ENCODE results near the gene DNAH10.

The DNAH10 gene

GRCh38 chr12:123845881-123846280 is 83.8 kb downstream of the DNAH10 start:
- DNase-seq = no peak

GRCh38 chr12:123846340-123846739 is 84.2 kb downstream of the DNAH10 start:
- DNase-seq = no peak

- no peak for DNase-seq
Measured at GRCh38 chr12:123847019-123847418, 84.9 kb downstream of the DNAH10 start.

GRCh38 chr12:123847876-123848275 is 85.8 kb downstream of the DNAH10 start:
- DNase-seq = no peak

GRCh38 chr12:123849517-123849916 is 87.4 kb downstream of the DNAH10 start:
- no peak for DNase-seq

- no peak for DNase-seq
Measured at GRCh38 chr12:123850246-123851134, 88.4 kb downstream of the DNAH10 start.

- no peak for DNase-seq
Measured at GRCh38 chr12:123853396-123854070, 91.4 kb downstream of the DNAH10 start.

GRCh38 chr12:123854232-123854631 is 92.1 kb downstream of the DNAH10 start:
- no peak for DNase-seq

- DNase-seq = peak in 1 of 2 experiments; percentile 4
Measured at GRCh38 chr12:123854918-123855317, 92.8 kb downstream of the DNAH10 start.

- DNase-seq = no peak
Measured at GRCh38 chr12:123856681-123857080, 94.6 kb downstream of the DNAH10 start.

- DNase-seq = no peak
Measured at GRCh38 chr12:123858176-123858575, 96.1 kb downstream of the DNAH10 start.

GRCh38 chr12:123859035-123859434 is 96.9 kb downstream of the DNAH10 start:
- DNase-seq = no peak

- no peak for DNase-seq
Measured at GRCh38 chr12:123860377-123860776, 98.3 kb downstream of the DNAH10 start.

GRCh38 chr12:123861392-123861791 is 99.3 kb downstream of the DNAH10 start:
- DNase-seq = no peak

GRCh38 chr12:123867141-123867540 is 105.0 kb downstream of the DNAH10 start:
- DNase-seq = no peak

- no peak for DNase-seq
Measured at GRCh38 chr12:123868791-123869190, 106.7 kb downstream of the DNAH10 start.

- no peak for DNase-seq
Measured at GRCh38 chr12:123873793-123874192, 111.7 kb downstream of the DNAH10 start.

- no peak for DNase-seq
Measured at GRCh38 chr12:123877968-123878367, 115.9 kb downstream of the DNAH10 start.

GRCh38 chr12:123879101-123879500 is 117.0 kb downstream of the DNAH10 start:
- no peak for DNase-seq

GRCh38 chr12:123879691-123880090 is 117.6 kb downstream of the DNAH10 start:
- DNase-seq = no peak

GRCh38 chr12:123882161-123882705 is 120.1 kb downstream of the DNAH10 start:
- DNase-seq = no peak

- no peak for DNase-seq
Measured at GRCh38 chr12:123886258-123886657, 124.2 kb downstream of the DNAH10 start.

GRCh38 chr12:123886931-123887582 is 125.0 kb downstream of the DNAH10 start:
- DNase-seq = no peak
